Measurements from ENCODE around the gene CPT2.

CPT2 gene

DNA sequence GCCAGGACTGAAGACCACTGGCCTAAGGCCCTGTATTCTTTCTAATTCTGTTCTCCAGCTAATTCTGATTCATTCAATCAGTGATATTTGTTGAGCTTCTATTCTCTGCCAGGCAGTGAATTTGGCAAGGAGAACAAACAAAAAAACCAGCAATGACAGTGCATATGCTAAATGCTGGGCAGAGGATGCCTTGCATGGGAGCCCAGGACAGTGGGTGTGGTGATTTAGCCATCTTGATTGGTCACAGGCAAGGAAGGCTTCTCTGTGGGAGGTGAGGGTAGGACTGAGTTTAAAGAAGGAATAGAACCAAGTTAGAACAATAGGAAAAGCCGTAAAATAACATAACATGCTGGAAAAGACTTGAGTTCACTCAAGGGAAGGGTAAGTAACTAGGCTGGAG, 9.2 kb upstream of the CPT2 start:
- no peak for TF ChIP-seq ZFP69B (tag by site-specific recombination; IDR thresholded peaks at IDR 0.05)
- TF ChIP-seq ZFHX2 (tag by site-specific recombination; conservative IDR thresholded peaks at IDR 0.05) = 0 out of 2 replicates have a peak, but pooled peaks have one; percentile 15
- TF ChIP-seq EGR2 (tag by site-specific recombination; IDR thresholded peaks at IDR 0.05; ENCODE audit: low read depth) = 0 out of 2 replicates have a peak, but pooled peaks have one; percentile 29
- Histone ChIP-seq H3K36me3 (ENCODE audit: control insufficient read depth in 2 of 2, insufficient read depth in 1 of 2, low read length in 2 of 2) (no peaks in the 10 kb centered on the region), H3K27ac (ENCODE audit: extremely low read depth, low read depth, low read length) (no peak overlapping the region), H3K4me3 (ENCODE audit: low read depth, low read length) (no peak overlapping the region), H3K9me3 (ENCODE audit: control insufficient read depth, insufficient read depth, low read depth, low read length) (no peaks in the 10 kb centered on the region), H3K4me1 (ENCODE audit: control insufficient read depth, insufficient read depth, low read length) (no peaks in the 10 kb centered on the region)
- CTCF ChIA-PET = interaction anchor here (0.6 to 2.1 kb wide), 9 partner anchors 8 to 1082 kb away, joined by 3 to 19 read pairs (median 4); no protein-coding TSS in a partner anchor
- POLR2A ChIA-PET = no interaction called here

DNA sequence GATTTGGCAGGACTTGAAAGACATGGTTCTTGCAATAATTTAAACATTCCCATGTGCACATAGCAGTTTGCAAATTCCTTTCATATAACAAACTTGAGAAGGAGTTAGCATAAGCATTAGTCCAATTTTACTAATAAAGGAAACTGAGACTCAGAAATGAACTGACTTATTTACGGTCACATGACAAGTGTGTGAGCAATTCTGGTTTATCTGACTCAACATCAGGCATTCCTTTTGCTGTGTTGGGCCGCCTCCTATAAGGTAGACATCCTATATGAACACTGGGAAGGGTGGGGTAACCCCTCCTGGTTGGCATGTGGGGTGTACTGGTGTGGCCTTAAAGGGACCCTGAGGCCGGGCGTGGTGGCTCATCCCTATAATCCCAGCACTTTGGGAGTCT, 8.5 kb upstream of the CPT2 start:
- Histone ChIP-seq H3K36me3 (ENCODE audit: control insufficient read depth in 2 of 2, insufficient read depth in 1 of 2, low read length in 2 of 2) (no peaks in the 10 kb centered on the region), H3K4me1 (ENCODE audit: control insufficient read depth, insufficient read depth, low read length) (no peaks in the 10 kb centered on the region), H3K27ac (ENCODE audit: extremely low read depth, low read depth, low read length) (no peak overlapping the region), H3K9me3 (ENCODE audit: control insufficient read depth, insufficient read depth, low read depth, low read length) (no peaks in the 10 kb centered on the region), H3K4me3 (ENCODE audit: low read depth, low read length) (no peak overlapping the region)
- CTCF ChIA-PET = interaction anchor here (0.5 kb wide), 1 partner anchor 300 kb away, joined by 3 read pairs; no protein-coding TSS in a partner anchor
- POLR2A ChIA-PET = no interaction called here
- no peak for TF ChIP-seq ZNF530 (tag by site-specific recombination; IDR thresholded peaks at IDR 0.05; ENCODE audit: low read depth)
- no peak for TF ChIP-seq SP7 (tag by site-specific recombination; IDR thresholded peaks at IDR 0.05)
- TF ChIP-seq ZNF175 (tag by site-specific recombination; IDR thresholded peaks at IDR 0.05) = no peak
- no peak for TF ChIP-seq ZNF510 (tag by site-specific recombination; IDR thresholded peaks at IDR 0.05; ENCODE audit: insufficient replicate concordance)
- TF ChIP-seq, protein P1, sequence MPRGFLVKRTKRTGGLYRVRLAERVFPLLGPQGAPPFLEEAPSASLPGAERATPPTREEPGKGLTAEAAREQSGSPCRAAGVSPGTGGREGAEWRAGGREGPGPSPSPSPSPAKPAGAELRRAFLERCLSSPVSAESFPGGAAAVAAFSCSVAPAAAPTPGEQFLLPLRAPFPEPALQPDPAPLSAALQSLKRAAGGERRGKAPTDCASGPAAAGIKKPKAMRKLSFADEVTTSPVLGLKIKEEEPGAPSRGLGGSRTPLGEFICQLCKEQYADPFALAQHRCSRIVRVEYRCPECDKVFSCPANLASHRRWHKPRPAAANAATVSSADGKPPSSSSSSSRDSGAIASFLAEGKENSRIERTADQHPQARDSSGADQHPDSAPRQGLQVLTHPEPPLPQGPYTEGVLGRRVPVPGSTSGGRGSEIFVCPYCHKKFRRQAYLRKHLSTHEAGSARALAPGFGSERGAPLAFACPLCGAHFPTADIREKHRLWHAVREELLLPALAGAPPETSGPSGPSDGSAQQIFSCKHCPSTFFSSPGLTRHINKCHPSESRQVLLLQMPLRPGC (tag by site-specific recombination; IDR thresholded peaks at IDR 0.05) = no peak
- TF ChIP-seq, protein P2, sequence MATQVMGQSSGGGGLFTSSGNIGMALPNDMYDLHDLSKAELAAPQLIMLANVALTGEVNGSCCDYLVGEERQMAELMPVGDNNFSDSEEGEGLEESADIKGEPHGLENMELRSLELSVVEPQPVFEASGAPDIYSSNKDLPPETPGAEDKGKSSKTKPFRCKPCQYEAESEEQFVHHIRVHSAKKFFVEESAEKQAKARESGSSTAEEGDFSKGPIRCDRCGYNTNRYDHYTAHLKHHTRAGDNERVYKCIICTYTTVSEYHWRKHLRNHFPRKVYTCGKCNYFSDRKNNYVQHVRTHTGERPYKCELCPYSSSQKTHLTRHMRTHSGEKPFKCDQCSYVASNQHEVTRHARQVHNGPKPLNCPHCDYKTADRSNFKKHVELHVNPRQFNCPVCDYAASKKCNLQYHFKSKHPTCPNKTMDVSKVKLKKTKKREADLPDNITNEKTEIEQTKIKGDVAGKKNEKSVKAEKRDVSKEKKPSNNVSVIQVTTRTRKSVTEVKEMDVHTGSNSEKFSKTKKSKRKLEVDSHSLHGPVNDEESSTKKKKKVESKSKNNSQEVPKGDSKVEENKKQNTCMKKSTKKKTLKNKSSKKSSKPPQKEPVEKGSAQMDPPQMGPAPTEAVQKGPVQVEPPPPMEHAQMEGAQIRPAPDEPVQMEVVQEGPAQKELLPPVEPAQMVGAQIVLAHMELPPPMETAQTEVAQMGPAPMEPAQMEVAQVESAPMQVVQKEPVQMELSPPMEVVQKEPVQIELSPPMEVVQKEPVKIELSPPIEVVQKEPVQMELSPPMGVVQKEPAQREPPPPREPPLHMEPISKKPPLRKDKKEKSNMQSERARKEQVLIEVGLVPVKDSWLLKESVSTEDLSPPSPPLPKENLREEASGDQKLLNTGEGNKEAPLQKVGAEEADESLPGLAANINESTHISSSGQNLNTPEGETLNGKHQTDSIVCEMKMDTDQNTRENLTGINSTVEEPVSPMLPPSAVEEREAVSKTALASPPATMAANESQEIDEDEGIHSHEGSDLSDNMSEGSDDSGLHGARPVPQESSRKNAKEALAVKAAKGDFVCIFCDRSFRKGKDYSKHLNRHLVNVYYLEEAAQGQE (tag by site-specific recombination; IDR thresholded peaks at IDR 0.05) = no peak
- TF ChIP-seq ZNF24 (tag by site-specific recombination; IDR thresholded peaks at IDR 0.05) = no peak
- no peak for TF ChIP-seq ZBTB20 (tag by site-specific recombination; IDR thresholded peaks at IDR 0.05)
- TF ChIP-seq, protein P3, sequence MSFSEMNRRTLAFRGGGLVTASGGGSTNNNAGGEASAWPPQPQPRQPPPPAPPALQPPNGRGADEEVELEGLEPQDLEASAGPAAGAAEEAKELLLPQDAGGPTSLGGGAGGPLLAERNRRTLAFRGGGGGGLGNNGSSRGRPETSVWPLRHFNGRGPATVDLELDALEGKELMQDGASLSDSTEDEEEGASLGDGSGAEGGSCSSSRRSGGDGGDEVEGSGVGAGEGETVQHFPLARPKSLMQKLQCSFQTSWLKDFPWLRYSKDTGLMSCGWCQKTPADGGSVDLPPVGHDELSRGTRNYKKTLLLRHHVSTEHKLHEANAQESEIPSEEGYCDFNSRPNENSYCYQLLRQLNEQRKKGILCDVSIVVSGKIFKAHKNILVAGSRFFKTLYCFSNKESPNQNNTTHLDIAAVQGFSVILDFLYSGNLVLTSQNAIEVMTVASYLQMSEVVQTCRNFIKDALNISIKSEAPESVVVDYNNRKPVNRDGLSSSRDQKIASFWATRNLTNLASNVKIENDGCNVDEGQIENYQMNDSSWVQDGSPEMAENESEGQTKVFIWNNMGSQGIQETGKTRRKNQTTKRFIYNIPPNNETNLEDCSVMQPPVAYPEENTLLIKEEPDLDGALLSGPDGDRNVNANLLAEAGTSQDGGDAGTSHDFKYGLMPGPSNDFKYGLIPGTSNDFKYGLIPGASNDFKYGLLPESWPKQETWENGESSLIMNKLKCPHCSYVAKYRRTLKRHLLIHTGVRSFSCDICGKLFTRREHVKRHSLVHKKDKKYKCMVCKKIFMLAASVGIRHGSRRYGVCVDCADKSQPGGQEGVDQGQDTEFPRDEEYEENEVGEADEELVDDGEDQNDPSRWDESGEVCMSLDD (tag by site-specific recombination; IDR thresholded peaks at IDR 0.05) = no peak
- no peak for TF ChIP-seq ZNF423 (tag by site-specific recombination; IDR thresholded peaks at IDR 0.05)

DNA sequence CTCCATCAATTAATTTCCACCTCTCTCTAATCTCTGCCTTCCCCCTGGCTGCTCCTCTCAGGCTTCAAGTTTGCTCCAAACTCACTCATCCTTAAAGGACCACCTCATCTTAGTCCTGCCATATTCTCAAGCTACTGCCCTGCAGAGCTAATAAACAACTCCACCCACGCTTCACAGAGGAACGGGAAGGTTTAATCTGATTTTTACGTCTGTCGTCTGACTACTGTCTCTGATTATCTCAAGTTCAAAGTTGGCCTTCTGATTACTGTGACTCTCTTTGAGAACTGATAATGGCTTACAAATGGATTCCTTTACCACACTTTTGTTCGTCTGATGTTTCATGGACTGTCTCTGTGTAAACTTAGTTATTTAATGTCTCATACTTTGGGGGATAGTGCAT, 7.6 kb upstream of the CPT2 start:
- POLR2A ChIA-PET = no interaction called here
- no peak for TF ChIP-seq ZNF157 (tag by site-specific recombination; IDR thresholded peaks at IDR 0.05)
- no peak for TF ChIP-seq MYNN (tag by site-specific recombination; IDR thresholded peaks at IDR 0.05; ENCODE audit: borderline replicate concordance)
- TF ChIP-seq SCRT2 (tag by site-specific recombination; IDR thresholded peaks at IDR 0.05) = no peak
- no peak for TF ChIP-seq ZNF747 (tag by site-specific recombination; IDR thresholded peaks at IDR 0.05)
- TF ChIP-seq, protein P4, sequence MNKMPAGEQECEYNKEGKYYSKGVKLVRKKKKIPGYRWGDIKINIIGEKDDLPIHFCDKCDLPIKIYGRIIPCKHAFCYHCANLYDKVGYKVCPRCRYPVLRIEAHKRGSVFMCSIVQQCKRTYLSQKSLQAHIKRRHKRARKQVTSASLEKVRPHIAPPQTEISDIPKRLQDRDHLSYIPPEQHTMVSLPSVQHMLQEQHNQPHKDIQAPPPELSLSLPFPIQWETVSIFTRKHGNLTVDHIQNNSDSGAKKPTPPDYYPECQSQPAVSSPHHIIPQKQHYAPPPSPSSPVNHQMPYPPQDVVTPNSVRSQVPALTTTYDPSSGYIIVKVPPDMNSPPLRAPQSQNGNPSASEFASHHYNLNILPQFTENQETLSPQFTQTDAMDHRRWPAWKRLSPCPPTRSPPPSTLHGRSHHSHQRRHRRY (tag by site-specific recombination; IDR thresholded peaks at IDR 0.05) = no peak
- TF ChIP-seq ZNF600 (tag by site-specific recombination; IDR thresholded peaks at IDR 0.05) = no peak
- no peak for TF ChIP-seq SP2 (tag by site-specific recombination; IDR thresholded peaks at IDR 0.05)
- TF ChIP-seq ZNF302 (tag by site-specific recombination; IDR thresholded peaks at IDR 0.05; ENCODE audit: low read depth) = no peak
- no peak for TF ChIP-seq ZNF555 (tag by site-specific recombination; conservative IDR thresholded peaks at IDR 0.05)

More for the DNA sequence above, 7.6 kb upstream of the CPT2 start:
- CTCF ChIA-PET = interaction anchor here (0.5 to 0.8 kb wide), 3 partner anchors 12 to 306 kb away, joined by 3 to 4 read pairs (median 3); no protein-coding TSS in a partner anchor
- no peaks in the 10 kb centered on the region for H3K4me1 ChIP-seq (ENCODE audit: control insufficient read depth, insufficient read depth, low read length)
- no peaks in the 10 kb centered on the region for H3K36me3 ChIP-seq (ENCODE audit: control insufficient read depth in 2 of 2, insufficient read depth in 1 of 2, low read length in 2 of 2)
- no peaks in the 10 kb centered on the region for H3K9me3 ChIP-seq (ENCODE audit: control insufficient read depth, insufficient read depth, low read depth, low read length)
- H3K4me3 ChIP-seq (ENCODE audit: low read depth, low read length) = no peak overlapping the region
- H3K27ac ChIP-seq (ENCODE audit: extremely low read depth, low read depth, low read length) = no peak overlapping the region
